Measurements from ENCODE around the gene KIAA0040. TPM values are rescaled to one million over a fixed set of nuclear protein-coding genes. Genes with fewer than 3 reads are reported as not detected.

KIAA0040 gene
- total RNA-seq, 1 donor from 2014 or later: 2.4 TPM

Other genes with a start within 250 kb of the KIAA0040 start
- gene CACYBP, start 192.8 kb downstream of the KIAA0040 start, total RNA-seq: 91.5 and 116 TPM in 2 replicates
- 27.5 and 29.8 TPM in 2 replicates for gene MRPS14, start 169.4 kb downstream of the KIAA0040 start, total RNA-seq
- gene TNN, start 124.9 kb downstream of the KIAA0040 start, total RNA-seq: 0.48 and 0.51 TPM in 2 replicates

All from progenitor cell of endocrine pancreas (in vitro differentiated cells).